ENCODE measurements around the gene CARD19.

DNA sequence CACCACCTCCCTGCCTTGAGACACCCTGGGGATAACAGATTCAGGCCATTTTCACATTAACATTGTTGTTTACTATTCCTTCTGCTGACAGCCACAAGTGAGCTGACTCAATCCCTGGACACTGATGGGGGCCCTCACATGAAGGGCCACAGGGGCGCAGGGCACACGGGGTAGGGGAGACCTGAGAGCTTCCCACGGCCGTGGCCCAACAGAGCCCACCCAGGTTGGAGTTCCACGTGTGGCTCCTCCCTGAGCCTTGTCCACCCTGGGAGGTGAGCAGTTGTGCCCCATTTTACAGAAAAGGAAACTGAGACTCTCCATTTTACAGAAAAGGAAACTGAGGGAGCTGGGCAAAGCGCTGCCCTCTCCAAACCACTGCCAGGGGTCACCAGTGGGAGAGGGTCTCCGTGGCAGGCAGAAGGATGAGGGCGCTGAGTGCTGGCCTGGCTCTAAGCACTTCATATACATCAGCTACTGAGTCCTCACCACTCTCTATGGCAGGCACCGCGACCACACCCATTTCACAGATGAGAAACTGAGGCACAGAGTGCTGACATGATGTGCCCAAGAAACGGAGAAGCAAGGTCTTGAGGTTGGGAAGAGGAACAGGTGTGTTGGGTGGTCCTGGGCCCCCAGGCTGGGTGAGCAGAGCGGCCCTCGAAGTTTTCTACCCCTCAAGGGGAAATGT lies 35.7 kb downstream of the CARD19 start:
- TF ChIP-seq, protein P1, sequence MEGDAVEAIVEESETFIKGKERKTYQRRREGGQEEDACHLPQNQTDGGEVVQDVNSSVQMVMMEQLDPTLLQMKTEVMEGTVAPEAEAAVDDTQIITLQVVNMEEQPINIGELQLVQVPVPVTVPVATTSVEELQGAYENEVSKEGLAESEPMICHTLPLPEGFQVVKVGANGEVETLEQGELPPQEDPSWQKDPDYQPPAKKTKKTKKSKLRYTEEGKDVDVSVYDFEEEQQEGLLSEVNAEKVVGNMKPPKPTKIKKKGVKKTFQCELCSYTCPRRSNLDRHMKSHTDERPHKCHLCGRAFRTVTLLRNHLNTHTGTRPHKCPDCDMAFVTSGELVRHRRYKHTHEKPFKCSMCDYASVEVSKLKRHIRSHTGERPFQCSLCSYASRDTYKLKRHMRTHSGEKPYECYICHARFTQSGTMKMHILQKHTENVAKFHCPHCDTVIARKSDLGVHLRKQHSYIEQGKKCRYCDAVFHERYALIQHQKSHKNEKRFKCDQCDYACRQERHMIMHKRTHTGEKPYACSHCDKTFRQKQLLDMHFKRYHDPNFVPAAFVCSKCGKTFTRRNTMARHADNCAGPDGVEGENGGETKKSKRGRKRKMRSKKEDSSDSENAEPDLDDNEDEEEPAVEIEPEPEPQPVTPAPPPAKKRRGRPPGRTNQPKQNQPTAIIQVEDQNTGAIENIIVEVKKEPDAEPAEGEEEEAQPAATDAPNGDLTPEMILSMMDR (conservative IDR thresholded peaks at IDR 0.05): no peak
- TF ChIP-seq ZFX (IDR thresholded peaks at IDR 0.05): no peak

Measured in C4-2B (cell line).